ENCODE measurements around the gene ZNF646.
"Not testable (repeated sequence)": the region's sequence is repeated elsewhere in the genome, so short reads cannot be mapped to it uniquely, and the experiment has no call there.

Gene ZNF646

GRCh38 chr16:31084584-31085302 lies 10.5 kb downstream of the ZNF646 start:
- no peak for DNase-seq (ENCODE audit: low spot score)

GRCh38 chr16:31085411-31085810 lies 11.2 kb downstream of the ZNF646 start:
- DNase-seq (ENCODE audit: low spot score) = no peak

- no peak for DNase-seq (ENCODE audit: low spot score)
Measured at GRCh38 chr16:31085873-31086628, 11.8 kb downstream of the ZNF646 start.

- DNase-seq (ENCODE audit: low spot score) = no peak
Measured at GRCh38 chr16:31086629-31086906, 12.3 kb downstream of the ZNF646 start.

- no peak for DNase-seq (ENCODE audit: low spot score)
Measured at GRCh38 chr16:31087481-31087880, 13.3 kb downstream of the ZNF646 start.

GRCh38 chr16:31087971-31088370 lies 13.7 kb downstream of the ZNF646 start:
- DNase-seq (ENCODE audit: low spot score) = no peak

- no peak for DNase-seq (ENCODE audit: low spot score)
Measured at GRCh38 chr16:31088459-31089183, 14.4 kb downstream of the ZNF646 start, which contains the start of gene PRSS53. Gene PRSS53, minus strand, starts transcription at chr16:31088943. Its CDS starts 134 bp downstream, at chr16:31088809.

- DNase-seq (ENCODE audit: low spot score) = no peak
Measured at GRCh38 chr16:31089199-31089598, 15.0 kb downstream of the ZNF646 start.

GRCh38 chr16:31090540-31090939 lies 16.3 kb downstream of the ZNF646 start:
- no peak for DNase-seq (ENCODE audit: low spot score)

GRCh38 chr16:31092330-31092729 lies 18.1 kb downstream of the ZNF646 start:
- no peak for DNase-seq (ENCODE audit: low spot score)

- DNase-seq (ENCODE audit: low spot score) = no peak
Measured at GRCh38 chr16:31093132-31093703, 19.0 kb downstream of the ZNF646 start.

- DNase-seq (ENCODE audit: low spot score) = no peak
Measured at GRCh38 chr16:31094088-31094423, 19.8 kb downstream of the ZNF646 start.

GRCh38 chr16:31094424-31095120 lies 20.4 kb downstream of the ZNF646 start, which contains the start of gene VKORC1:
Gene VKORC1, minus strand, starts transcription at chr16:31094797. Its CDS starts 68 bp downstream, at chr16:31094729.
- DNase-seq (ENCODE audit: low spot score) = peak; percentile 93

- no peak for DNase-seq (ENCODE audit: low spot score)
Measured at GRCh38 chr16:31099860-31100638, 25.8 kb downstream of the ZNF646 start.

GRCh38 chr16:31100876-31101641 lies 26.8 kb downstream of the ZNF646 start:
- DNase-seq (ENCODE audit: low spot score) = not testable (repeated sequence)

GRCh38 chr16:31105677-31106213 lies 31.5 kb downstream of the ZNF646 start:
- DNase-seq (ENCODE audit: low spot score) = peak; percentile 53

- no peak for DNase-seq (ENCODE audit: low spot score)
Measured at GRCh38 chr16:31106509-31107464, 32.6 kb downstream of the ZNF646 start.

GRCh38 chr16:31107465-31107867 lies 33.2 kb downstream of the ZNF646 start:
- no peak for DNase-seq (ENCODE audit: low spot score)

Data from kidney capillary endothelial cell (primary cell).